ENCODE measurements around the gene TBX20. TPM values are rescaled to one million over a fixed set of nuclear protein-coding genes. Genes with fewer than 3 reads are reported as not detected.
"Not testable (repeated sequence)": the region's sequence is repeated elsewhere in the genome, so short reads cannot be mapped to it uniquely, and the experiment has no call there.

The TBX20 gene
- polyA plus RNA-seq, 3 donors, result not detected

DNA sequence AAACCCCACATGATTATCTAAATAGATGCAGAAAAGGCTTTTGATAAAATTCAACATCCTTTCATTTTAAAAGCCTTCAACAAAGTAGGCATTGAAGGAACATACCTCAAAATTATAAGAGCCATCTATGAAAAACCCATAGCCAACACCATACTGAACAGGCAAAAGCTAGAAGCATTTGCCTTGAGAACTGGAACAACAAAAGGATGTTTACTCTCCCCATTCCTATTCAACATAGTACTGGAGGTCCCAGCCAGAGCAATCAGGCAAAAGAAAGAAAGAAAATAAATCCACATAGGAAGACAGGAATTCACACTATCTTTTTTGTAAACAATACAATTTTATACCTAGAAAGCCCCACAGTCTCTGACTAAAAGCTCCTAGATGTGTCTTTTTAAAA lies 86.2 kb downstream of the TBX20 start:
- H3K4me1 ChIP-seq (ENCODE audit: control insufficient read depth in 1 of 2, insufficient read depth in 2 of 2, low read length in 2 of 2); H3K36me3 Mint-ChIP-seq; H3K9ac ChIP-seq (ENCODE audit: insufficient read depth, low read length, poor library complexity, severe bottlenecking); H3K4me2 ChIP-seq (replicated peaks; ENCODE audit: extremely low read depth, low read length, poor library complexity, severe bottlenecking); H3K4me1 Mint-ChIP-seq; H3K4me3 Mint-ChIP-seq; DNase-seq; intact Hi-C loops (cut with micrococcal nuclease); H3K9me3 Mint-ChIP-seq; H3K79me2 ChIP-seq (ENCODE audit: insufficient read depth, low read length); H3K27ac Mint-ChIP-seq; H2AFZ ChIP-seq (ENCODE audit: insufficient read depth, low read depth, low read length, poor library complexity, severe bottlenecking); H3K36me3 ChIP-seq (replicated peaks in 1 of 2; ENCODE audit: control insufficient read depth in 1 of 2, insufficient read depth in 2 of 2, low read length in 2 of 2); H3K9me3 ChIP-seq (replicated peaks in 1 of 2; ENCODE audit: control insufficient read depth in 1 of 2, insufficient read depth in 1 of 2, low read length in 2 of 2); H3K27ac ChIP-seq (ENCODE audit: low read depth in 1 of 2, low read length in 2 of 2); H4K20me1 ChIP-seq (ENCODE audit: insufficient read depth, low read length); H3K4me3 ChIP-seq (replicated peaks in 1 of 3; ENCODE audit: low read depth in 2 of 3, low read length in 3 of 3); H3K27me3 Mint-ChIP-seq (ENCODE audit: low read depth in 3 of 3); H3K27me3 ChIP-seq (ENCODE audit: control insufficient read depth in 2 of 2, insufficient read depth in 2 of 2, low read length in 2 of 2): not testable (repeated sequence)

DNA sequence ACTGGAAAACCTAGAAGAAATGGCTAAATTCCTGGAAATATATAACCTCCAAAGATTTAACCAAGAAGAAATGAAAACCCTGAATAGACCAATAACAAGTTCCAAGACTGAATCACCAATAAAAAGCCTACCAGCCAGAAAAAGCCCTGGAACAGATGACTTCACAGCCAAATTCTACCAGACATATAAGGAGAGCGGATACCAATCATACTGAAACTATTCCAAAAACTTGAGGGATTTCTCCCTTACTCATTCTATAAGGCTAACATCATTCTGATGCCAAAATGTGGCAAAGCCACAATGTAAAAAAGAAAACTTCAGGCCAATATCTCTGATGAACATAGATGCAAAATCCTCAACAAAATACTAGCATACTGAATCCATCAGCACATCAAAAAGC lies 86.7 kb downstream of the TBX20 start:
- H4K20me1 ChIP-seq (ENCODE audit: insufficient read depth, low read length); H3K9me3 Mint-ChIP-seq; H3K4me3 Mint-ChIP-seq; H3K27ac ChIP-seq (ENCODE audit: low read depth in 1 of 2, low read length in 2 of 2); H3K36me3 ChIP-seq (replicated peaks in 1 of 2; ENCODE audit: control insufficient read depth in 1 of 2, insufficient read depth in 2 of 2, low read length in 2 of 2); H3K4me1 ChIP-seq (ENCODE audit: control insufficient read depth in 1 of 2, insufficient read depth in 2 of 2, low read length in 2 of 2); H3K4me2 ChIP-seq (replicated peaks; ENCODE audit: extremely low read depth, low read length, poor library complexity, severe bottlenecking); H3K27me3 ChIP-seq (ENCODE audit: control insufficient read depth in 2 of 2, insufficient read depth in 2 of 2, low read length in 2 of 2); H3K9me3 ChIP-seq (replicated peaks in 1 of 2; ENCODE audit: control insufficient read depth in 1 of 2, insufficient read depth in 1 of 2, low read length in 2 of 2); H3K9ac ChIP-seq (ENCODE audit: insufficient read depth, low read length, poor library complexity, severe bottlenecking); H3K27me3 Mint-ChIP-seq (ENCODE audit: low read depth in 3 of 3); H3K4me1 Mint-ChIP-seq; DNase-seq; intact Hi-C loops (cut with micrococcal nuclease); H3K4me3 ChIP-seq (replicated peaks in 1 of 3; ENCODE audit: low read depth in 2 of 3, low read length in 3 of 3); H3K27ac Mint-ChIP-seq; H3K79me2 ChIP-seq (ENCODE audit: insufficient read depth, low read length); H3K36me3 Mint-ChIP-seq; H2AFZ ChIP-seq (ENCODE audit: insufficient read depth, low read depth, low read length, poor library complexity, severe bottlenecking): not testable (repeated sequence)
- WGBS (ENCODE audit: insufficient coverage), result no CpG with 5 or more reads among the region's 1 CpG

DNA sequence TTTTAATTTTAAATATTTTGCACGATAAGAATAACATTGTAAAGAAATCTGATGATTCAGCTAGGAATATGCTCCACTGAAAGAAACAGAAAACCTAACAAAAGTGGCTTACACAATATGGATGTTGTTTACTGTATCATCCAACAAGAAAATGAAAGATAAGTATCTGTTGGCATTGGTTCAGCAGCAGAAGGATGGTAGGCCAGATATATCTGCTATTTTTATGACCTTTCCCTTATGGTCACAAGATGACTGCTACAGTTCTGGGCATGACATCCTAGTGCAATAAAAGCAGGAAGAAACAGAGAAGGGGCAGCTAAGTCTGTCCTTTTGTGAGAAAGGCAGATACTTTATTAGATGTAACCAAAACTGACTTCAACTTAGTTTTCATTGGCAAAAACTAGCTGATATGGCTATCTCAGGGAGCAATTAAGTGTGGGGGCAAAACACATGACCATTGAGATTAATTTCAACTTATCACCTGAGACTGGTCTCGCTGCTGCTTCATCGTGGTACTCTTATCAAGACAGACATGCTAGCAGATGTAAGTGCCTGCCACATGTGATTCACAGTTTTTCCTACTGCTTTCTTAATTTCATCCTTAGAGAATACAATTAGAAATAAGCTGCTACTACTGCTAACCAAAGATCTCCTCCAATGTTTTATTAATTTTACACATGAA lies 92.7 kb downstream of the TBX20 start:
- no CpG with 5 or more reads among the region's 3 CpGs for WGBS (ENCODE audit: insufficient coverage)
- H3K79me2 ChIP-seq (ENCODE audit: insufficient read depth, low read length); H3K27ac Mint-ChIP-seq; H3K4me1 ChIP-seq (ENCODE audit: control insufficient read depth in 1 of 2, insufficient read depth in 2 of 2, low read length in 2 of 2); H4K20me1 ChIP-seq (ENCODE audit: insufficient read depth, low read length); H3K27me3 Mint-ChIP-seq (ENCODE audit: low read depth in 3 of 3); H3K4me3 ChIP-seq (replicated peaks in 1 of 3; ENCODE audit: low read depth in 2 of 3, low read length in 3 of 3); H3K36me3 ChIP-seq (replicated peaks in 1 of 2; ENCODE audit: control insufficient read depth in 1 of 2, insufficient read depth in 2 of 2, low read length in 2 of 2); DNase-seq; H3K4me1 Mint-ChIP-seq; H2AFZ ChIP-seq (ENCODE audit: insufficient read depth, low read depth, low read length, poor library complexity, severe bottlenecking); H3K36me3 Mint-ChIP-seq; H3K9me3 ChIP-seq (replicated peaks in 1 of 2; ENCODE audit: control insufficient read depth in 1 of 2, insufficient read depth in 1 of 2, low read length in 2 of 2); H3K4me3 Mint-ChIP-seq; H3K9me3 Mint-ChIP-seq; H3K9ac ChIP-seq (ENCODE audit: insufficient read depth, low read length, poor library complexity, severe bottlenecking); H3K27ac ChIP-seq (ENCODE audit: low read depth in 1 of 2, low read length in 2 of 2); intact Hi-C loops (cut with micrococcal nuclease); H3K4me2 ChIP-seq (replicated peaks; ENCODE audit: extremely low read depth, low read length, poor library complexity, severe bottlenecking); H3K27me3 ChIP-seq (ENCODE audit: control insufficient read depth in 2 of 2, insufficient read depth in 2 of 2, low read length in 2 of 2): not testable (repeated sequence)

Other genes with a start within 250 kb of the TBX20 start
- gene DPY19L1, start 216.6 kb downstream of the TBX20 start, polyA plus RNA-seq, result 1 to 10 TPM in 2 of 3 donors, under 1 TPM in 1; 0.81 to 5.2 (median 3.9) TPM

Data from CD14-positive monocyte (primary cell).